Transverse colon (tissue), 4 donors: ENCODE measurements around the gene GIPC1. TPM values are rescaled to one million over a fixed set of nuclear protein-coding genes. Genes with fewer than 3 reads are reported as not detected.

ENCODE experiments used
- DNase-seq: peaks from one replicate; pipeline ENCODE4 v3.0.0-alpha.2; 2019
- H3K27ac ChIP-seq, 4 donors: fragments of 200-600 bp; sonication (generic); 2 replicates each; pipeline ENCODE4 v1.5.1; 2016 to 2018; ENCODE audit warnings: inconsistent platforms in 4 of 4
- H3K27me3 ChIP-seq: fragments of 200-600 bp; sonication (generic); 2 replicates; pipeline ENCODE4 v1.5.1; 2017; ENCODE audit warnings: inconsistent platforms
- H3K36me3 ChIP-seq, 4 donors: fragments of 200-600 bp; sonication (generic); 2 replicates each; pipeline ENCODE4 v1.5.1; 2017 to 2019; ENCODE audit warnings: inconsistent platforms in 4 of 4
- H3K4me1 ChIP-seq, 4 donors: fragments of 200-600 bp; sonication (generic); 2 replicates each; pipeline ENCODE4 v1.5.1; 2017 to 2020; ENCODE audit warnings: inconsistent platforms in 4 of 4
- H3K4me3 ChIP-seq, 4 donors: fragments of 200-600 bp; sonication (generic); 1 replicate in 1 of 4; 2 replicates in 3 of 4; pipeline versions ENCODE4 v1.5.1 to v1.6.1; 2017 to 2019; ENCODE audit warnings: inconsistent platforms in 4 of 4
- H3K9me3 ChIP-seq, 2 donors: fragments of 200-600 bp; sonication (generic); 2 replicates each; pipeline ENCODE4 v1.5.1; 2017 to 2019; ENCODE audit warnings: inconsistent platforms in 2 of 2
- EP300 ChIP-seq: sonication (generic); formaldehyde crosslinking; IDR thresholded peaks from one replicate; pipeline ENCODE4 v1.6.1; 2017; ENCODE audit warnings: antibody characterized with exemption, low read depth
- POLR2A ChIP-seq: fragments of 450-650 bp; IDR thresholded peaks from one replicate; pipeline ENCODE4 v1.6.1; 2016; ENCODE audit warnings: antibody characterized with exemption, mild to moderate bottlenecking, moderate library complexity
- POLR2AphosphoS5 ChIP-seq, 3 donors: sonication (generic); formaldehyde crosslinking; IDR thresholded peaks; one replicate each; pipeline ENCODE4 v1.6.1; 2016; ENCODE audit warnings: antibody characterized with exemption in 3 of 3
- WGBS, 2 donors: methylation state at CpG; one replicate each; pipeline ENCODE4 v1.1.5; 2018; ENCODE audit warnings: low coverage in 1 of 2; 5-methylcytosine and 5-hydroxymethylcytosine counted together
- in situ Hi-C, 4 donors: fragments of 200-750 bp; cut with MboI; loops; one replicate each; pipeline versions ENCODE4 v1.15.0 to v1.15.1; 2017; ENCODE audit warnings: low sequenced_read_pairs in 3 of 4, low pct_ligation_motif_present in 1 of 4, low pct_unique_long_range_greater_than_20kb in 1 of 4
- intact Hi-C: fragments of 100-400 bp; cut with DNase I; formaldehyde crosslinking; loops from one replicate; pipeline ENCODE4 v1.15.1; 2023; ENCODE audit warnings: low total_unique reads
- total RNA-seq, 4 donors: library from RNA; depleted of rRNA; stranded (reverse); fragments of >200 nt; gene quantifications; one replicate each; pipeline ENCODE4 v1.1.0, GENCODE V29; 2016
- TF ChIP-seq, protein P1 (sequence below), 5 experiments: fragments of 200-600 bp in 3 of 5; fragments of 450-650 bp in 2 of 5; sonication (generic) in 3 of 5; IDR thresholded peaks; 1 replicate in 2 of 5; 2 replicates in 3 of 5; pipeline ENCODE4 v1.5.1; 2016 to 2017; ENCODE audit warnings: antibody characterized with exemption in 5 of 5, inconsistent platforms in 3 of 5, mild to moderate bottlenecking in 2 of 5, moderate library complexity in 1 of 5

Gene GIPC1
- total RNA-seq, 4 donors from 2014 or later = 295 to 569 (median 362) TPM

DNA sequence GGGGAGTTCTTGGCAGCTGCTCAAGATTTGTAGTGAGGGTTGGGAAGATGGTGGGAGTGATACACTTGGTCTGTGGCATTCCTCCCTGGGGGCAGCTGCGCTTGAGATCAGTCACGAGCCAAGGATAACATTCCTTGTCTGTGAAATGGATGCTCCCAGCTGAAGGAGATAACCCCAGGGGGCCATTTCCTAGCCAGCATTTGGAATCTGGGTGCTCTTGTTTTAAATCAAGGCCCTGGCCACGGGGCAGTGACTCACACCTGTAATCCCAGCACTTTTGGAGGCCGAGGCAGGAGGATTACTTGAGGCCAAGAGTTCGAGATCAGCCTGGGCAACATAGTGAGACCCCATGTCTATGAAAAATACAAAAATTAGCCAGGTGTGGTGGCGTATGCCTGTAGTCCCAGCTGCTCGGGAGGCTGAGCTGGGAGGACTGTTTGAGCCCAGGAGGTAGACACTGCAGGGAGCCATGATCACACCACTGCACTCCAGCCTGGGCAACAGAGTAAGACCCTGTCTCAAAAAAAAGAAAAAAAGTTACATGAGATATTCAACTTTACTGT lies 58.3 kb downstream of the GIPC1 start:
- Histone ChIP-seq H3K4me3 (no peak overlapping the region), H3K27ac (no peak overlapping the region), H3K4me1 (peaks cover 18 to 38% (median 28%) of the 10 kb centered on the region in 4 donors), H3K36me3 (peaks cover 0 to 4% (median 0%) of the 10 kb centered on the region in 4 donors), H3K27me3 (no peaks in the 10 kb centered on the region), H3K9me3 (no peaks in the 10 kb centered on the region)
- in situ Hi-C loops = no loop called here
- DNase-seq = no peak
- TF ChIP-seq POLR2AphosphoS5 (IDR thresholded peaks at IDR 0.05) = no peak
- TF ChIP-seq EP300 = no peak
- TF ChIP-seq POLR2A = no peak
- TF ChIP-seq, protein P1, sequence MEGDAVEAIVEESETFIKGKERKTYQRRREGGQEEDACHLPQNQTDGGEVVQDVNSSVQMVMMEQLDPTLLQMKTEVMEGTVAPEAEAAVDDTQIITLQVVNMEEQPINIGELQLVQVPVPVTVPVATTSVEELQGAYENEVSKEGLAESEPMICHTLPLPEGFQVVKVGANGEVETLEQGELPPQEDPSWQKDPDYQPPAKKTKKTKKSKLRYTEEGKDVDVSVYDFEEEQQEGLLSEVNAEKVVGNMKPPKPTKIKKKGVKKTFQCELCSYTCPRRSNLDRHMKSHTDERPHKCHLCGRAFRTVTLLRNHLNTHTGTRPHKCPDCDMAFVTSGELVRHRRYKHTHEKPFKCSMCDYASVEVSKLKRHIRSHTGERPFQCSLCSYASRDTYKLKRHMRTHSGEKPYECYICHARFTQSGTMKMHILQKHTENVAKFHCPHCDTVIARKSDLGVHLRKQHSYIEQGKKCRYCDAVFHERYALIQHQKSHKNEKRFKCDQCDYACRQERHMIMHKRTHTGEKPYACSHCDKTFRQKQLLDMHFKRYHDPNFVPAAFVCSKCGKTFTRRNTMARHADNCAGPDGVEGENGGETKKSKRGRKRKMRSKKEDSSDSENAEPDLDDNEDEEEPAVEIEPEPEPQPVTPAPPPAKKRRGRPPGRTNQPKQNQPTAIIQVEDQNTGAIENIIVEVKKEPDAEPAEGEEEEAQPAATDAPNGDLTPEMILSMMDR (IDR thresholded peaks at IDR 0.05) = no peak
- WGBS, 2 donors = 87% methylated on average over 7 of the region's 7 CpGs; no CpG with 5 or more reads in 1 of the 2 donors
- intact Hi-C loops = no loop called here

DNA sequence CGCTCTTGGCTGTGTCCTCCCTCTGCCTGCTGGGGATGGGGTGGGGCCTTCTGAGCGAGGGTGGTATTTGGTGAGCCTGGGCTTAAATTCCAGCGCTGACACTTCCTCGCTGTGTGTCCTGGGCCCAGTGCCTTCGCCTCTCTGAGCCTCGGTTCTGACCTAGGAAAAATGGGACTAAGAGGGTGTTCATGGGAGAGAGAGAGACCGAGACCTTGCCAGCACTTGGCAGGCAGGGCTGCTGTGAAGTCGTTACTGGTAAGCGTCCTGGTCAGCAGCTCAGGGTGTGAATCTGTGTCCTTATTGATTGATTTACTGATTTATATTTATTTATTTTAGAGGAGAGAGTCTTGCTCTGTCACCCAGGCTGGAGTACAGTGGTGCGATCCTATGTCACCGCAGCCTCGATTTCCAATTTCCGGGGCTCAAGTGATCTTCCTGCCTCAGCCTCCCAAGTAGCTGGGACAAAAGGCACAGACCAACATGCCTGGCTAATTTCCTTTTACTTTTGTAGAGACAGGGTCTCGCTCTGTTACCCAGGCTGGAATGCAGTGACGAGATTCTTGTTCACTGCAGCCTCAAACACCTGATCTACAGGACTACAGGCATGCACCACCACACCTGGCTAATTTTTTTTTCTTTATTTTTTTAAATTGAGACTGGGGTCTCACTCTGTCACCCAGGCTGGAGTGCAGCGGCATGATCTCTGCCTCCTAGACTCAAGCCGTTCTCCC lies 60.4 kb downstream of the GIPC1 start:
- H3K27ac ChIP-seq = peak overlapping the region; percentile 73 to 94 (median 87)
- no peak for TF ChIP-seq POLR2AphosphoS5 (IDR thresholded peaks at IDR 0.05)
- TF ChIP-seq, protein P1 (IDR thresholded peaks at IDR 0.05) = no peak
- no peak for TF ChIP-seq EP300
- TF ChIP-seq POLR2A = no peak
- peaks cover 18% of the 10 kb centered on the region for H3K27me3 ChIP-seq
- whole genome bisulfite sequencing, 2 donors = 72 to 100% methylated on average over 2 to 17 of the region's 17 CpGs
- H3K4me3 ChIP-seq = no peak overlapping the region
- H3K36me3 ChIP-seq = no peaks in the 10 kb centered on the region
- in situ Hi-C loops (no loop called here), intact Hi-C loops (no loop called here)
- no peaks in the 10 kb centered on the region for H3K9me3 ChIP-seq
- H3K4me1 ChIP-seq = peaks cover 18 to 44% (median 34%) of the 10 kb centered on the region in 4 donors
- no peak for DNase-seq

DNA sequence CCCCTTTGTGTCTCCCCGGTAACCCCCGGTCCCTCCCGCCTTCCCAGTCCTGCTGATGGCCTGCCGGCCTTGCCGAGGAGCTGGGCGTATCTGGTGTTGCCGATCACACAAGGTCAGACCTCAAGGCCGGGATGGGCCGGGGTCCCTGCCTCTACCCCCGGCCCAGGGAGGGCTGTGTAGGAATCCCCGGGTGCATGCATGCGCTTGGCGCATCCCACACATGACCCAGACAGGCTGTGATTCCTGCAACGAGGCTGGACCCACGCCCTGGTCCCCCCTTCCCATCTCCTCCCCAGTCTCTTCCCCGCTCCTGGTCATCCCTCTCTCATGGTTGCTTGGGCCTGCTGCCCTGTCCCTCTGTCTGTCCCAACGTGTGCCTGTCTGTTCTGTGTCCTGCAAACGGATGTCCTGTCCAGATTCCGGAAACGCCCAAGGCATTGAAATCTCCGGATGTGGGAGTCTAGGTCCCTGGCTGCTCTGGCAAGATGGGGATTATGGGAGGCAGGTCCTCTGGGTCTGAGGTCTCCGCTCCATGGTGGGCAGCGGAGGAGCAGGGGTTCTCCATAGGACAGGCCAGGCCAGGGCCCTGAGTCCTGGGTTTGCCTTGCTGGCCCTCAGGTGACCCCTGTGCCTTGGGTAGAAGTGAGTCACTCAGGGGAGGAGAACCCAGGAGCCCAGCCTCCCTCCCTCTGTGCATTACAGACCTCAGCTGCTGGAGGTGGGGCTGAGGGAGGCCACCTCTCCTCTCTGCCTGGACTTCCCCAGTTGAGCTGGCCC lies 61.2 kb downstream of the GIPC1 start:
- intact Hi-C loops = no loop called here
- peak in 1 of 3 donors; percentile 16 for TF ChIP-seq POLR2AphosphoS5 (IDR thresholded peaks at IDR 0.05)
- no peak for TF ChIP-seq POLR2A
- no peak for TF ChIP-seq EP300
- TF ChIP-seq, protein P1 (IDR thresholded peaks at IDR 0.05) = no peak
- Histone ChIP-seq H3K27me3 (peaks cover 18% of the 10 kb centered on the region), H3K36me3 (no peaks in the 10 kb centered on the region), H3K4me3 (peak overlapping the region in 2 of 4 donors; percentile 82 to 85), H3K9me3 (no peaks in the 10 kb centered on the region), H3K4me1 (peaks cover 14 to 39% (median 31%) of the 10 kb centered on the region in 4 donors), H3K27ac (peak overlapping the region; percentile 73 to 94 (median 87))
- peak; percentile 59 for DNase-seq
- WGBS, 2 donors = 55% methylated on average over 23 of the region's 23 CpGs; no CpG with 5 or more reads in 1 of the 2 donors
- in situ Hi-C loops = no loop called here
